ENCODE data around the gene GPR107.

GRCh38 chr9:130154816-130155215 lies 101.1 kb downstream of the GPR107 start:
- TF ChIP-seq CTCF (conservative IDR thresholded peaks at IDR 0.05 in 1 of 2, IDR thresholded peaks at IDR 0.05 in 1 of 2; ENCODE audit: extremely low read depth in 1 of 2, insufficient read depth in 1 of 2, low read depth in 1 of 2, low read length in 2 of 2) (no peak), EZH2 (IDR thresholded peaks at IDR 0.05; ENCODE audit: borderline replicate concordance, low read length) (no peak)

Measured in mammary epithelial cell (primary cell).